K562 (cell line): ENCODE data around the gene ZNF597. TPM values are rescaled to one million over a fixed set of nuclear protein-coding genes. Genes with fewer than 3 reads are reported as not detected.

Experiments used
- HMG20B ChIP-seq: fragments of 250-450 bp; sonication (Bioruptor Pico); IDR thresholded peaks from 2 replicates; pipeline ENCODE4 v1.5.0; 2021; ENCODE audit warnings: mild to moderate bottlenecking
- MTA3 ChIP-seq: fragments of 450-650 bp; formaldehyde crosslinking; IDR thresholded peaks from 2 replicates; pipeline ENCODE4 v1.6.1; 2017; ENCODE audit warnings: mild to moderate bottlenecking, borderline replicate concordance
- NFIC ChIP-seq: fragments of 450-650 bp; IDR thresholded peaks from 2 replicates; pipeline ENCODE4 v1.6.1; 2017; ENCODE audit warnings: mild to moderate bottlenecking, inconsistent platforms
- PCBP2 ChIP-seq: fragments of 200-400 bp; formaldehyde crosslinking; IDR thresholded peaks from 2 replicates; pipeline ENCODE4 v1.6.1; 2018; ENCODE audit warnings: low read length, low read depth, mild to moderate bottlenecking, moderate library complexity; ENCODE audit not compliant: poor library complexity, severe bottlenecking
- SIN3B ChIP-seq: fragments of 450-650 bp; IDR thresholded peaks from 2 replicates; pipeline ENCODE4 v1.6.1; 2017; ENCODE audit warnings: low read depth, mild to moderate bottlenecking, moderate library complexity
- SMARCE1 ChIP-seq: fragments of 450-650 bp; IDR thresholded peaks from 2 replicates; pipeline ENCODE4 v1.7.1; 2016; ENCODE audit warnings: mild to moderate bottlenecking
- ZNF431 ChIP-seq: sonication (generic); formaldehyde crosslinking; IDR thresholded peaks from 2 replicates; pipeline ENCODE4 v1.8.0; 2022; ENCODE audit warnings: mild to moderate bottlenecking, missing genetic modification reagents
- polyA plus RNA-seq, 8 experiments: library from polyadenylated mRNA; depleted of rRNA in 4 of 8; stranded (reverse) in 5 of 8; unstranded in 3 of 8; fragments of >200 nt; fragmentation: Nextera tagmentation in 2 of 8; fragmentation: Illumina TruSeq in 1 of 8; extraction: Ambion mirVana in 2 of 8; extraction: Trizol in 1 of 8; gene quantifications; 2 replicates each; pipeline versions ENCODE4 v1.2.1 to v1.2.3, GENCODE V29; 2011 to 2014; ENCODE audit warnings: inconsistent platforms in 1 of 8, missing spikeins in 1 of 8
- total RNA-seq, 7 experiments: library from RNA; depleted of rRNA in 6 of 7; stranded (reverse); fragments of >200 nt in 6 of 7; fragmentation: Illumina TruSeq in 2 of 7; extraction: Trizol in 2 of 7; gene quantifications; 2 replicates each; pipeline versions ENCODE4 v1.2.1 to v1.2.3, GENCODE V29; 2011 to 2021; ENCODE audit warnings: low replicate concordance in 1 of 7
- TF ChIP-seq, protein P1 (sequence below): fragments of 250-450 bp; sonication (Bioruptor Pico); IDR thresholded peaks from 2 replicates; pipeline ENCODE4 v1.5.1; 2021; ENCODE audit warnings: mild to moderate bottlenecking
- TF ChIP-seq, protein P2 (sequence below): sonication (generic); formaldehyde crosslinking; IDR thresholded peaks from 2 replicates; pipeline ENCODE4 v1.8.0; 2022; ENCODE audit warnings: missing genetic modification reagents, mild to moderate bottlenecking, moderate library complexity, borderline replicate concordance
- TF ChIP-seq, protein P3 (sequence below): fragments of 450-650 bp; IDR thresholded peaks from 2 replicates; pipeline ENCODE4 v1.6.1; 2016
- TF ChIP-seq, protein P4 (sequence below): sonication (generic); formaldehyde crosslinking; IDR thresholded peaks from 2 replicates; pipeline ENCODE4 v1.8.0; 2022; ENCODE audit warnings: missing genetic modification reagents, mild to moderate bottlenecking, borderline replicate concordance
- TF ChIP-seq, protein P5 (sequence below): fragments of 450-650 bp; IDR thresholded peaks from 2 replicates; pipeline ENCODE4 v1.7.0; 2016; ENCODE audit warnings: borderline replicate concordance

ZNF597 gene
- total and polyA plus RNA-seq, 9 of the 15 experiments (the other 6 are each of a cell fraction or from before 2014, with no cell fraction given) = 0.14 to 0.68 (median 0.42) TPM

DNA sequence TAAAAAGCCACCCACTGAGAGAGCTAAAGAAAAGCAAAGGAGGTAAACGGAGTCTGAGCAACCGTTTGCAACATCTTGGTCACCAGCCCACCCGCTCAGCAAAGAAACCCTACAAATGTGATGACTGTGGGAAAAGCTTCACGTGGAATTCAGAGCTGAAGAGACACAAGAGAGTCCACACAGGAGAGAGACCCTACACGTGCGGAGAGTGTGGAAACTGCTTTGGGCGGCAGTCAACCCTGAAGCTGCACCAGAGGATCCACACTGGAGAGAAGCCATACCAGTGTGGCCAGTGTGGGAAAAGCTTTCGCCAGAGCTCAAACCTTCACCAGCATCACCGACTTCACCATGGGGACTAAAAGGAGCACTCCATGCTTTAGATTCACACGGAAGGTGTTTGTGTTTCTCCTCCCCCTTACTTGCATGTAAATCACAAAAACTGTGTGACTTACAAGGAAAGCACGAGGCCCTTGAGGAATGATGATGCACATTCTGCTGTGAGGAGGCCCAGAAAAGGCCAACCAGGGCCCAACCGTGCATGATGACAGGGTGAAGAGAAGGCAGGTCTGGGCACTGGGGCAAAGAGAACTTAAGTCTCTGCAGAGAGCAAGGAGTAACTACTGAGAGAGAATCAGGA is 34.6 kb downstream of the ZNF597 start (continued):
- no peak for TF ChIP-seq SIN3B
- no peak for TF ChIP-seq SMARCE1
- TF ChIP-seq, protein P1, sequence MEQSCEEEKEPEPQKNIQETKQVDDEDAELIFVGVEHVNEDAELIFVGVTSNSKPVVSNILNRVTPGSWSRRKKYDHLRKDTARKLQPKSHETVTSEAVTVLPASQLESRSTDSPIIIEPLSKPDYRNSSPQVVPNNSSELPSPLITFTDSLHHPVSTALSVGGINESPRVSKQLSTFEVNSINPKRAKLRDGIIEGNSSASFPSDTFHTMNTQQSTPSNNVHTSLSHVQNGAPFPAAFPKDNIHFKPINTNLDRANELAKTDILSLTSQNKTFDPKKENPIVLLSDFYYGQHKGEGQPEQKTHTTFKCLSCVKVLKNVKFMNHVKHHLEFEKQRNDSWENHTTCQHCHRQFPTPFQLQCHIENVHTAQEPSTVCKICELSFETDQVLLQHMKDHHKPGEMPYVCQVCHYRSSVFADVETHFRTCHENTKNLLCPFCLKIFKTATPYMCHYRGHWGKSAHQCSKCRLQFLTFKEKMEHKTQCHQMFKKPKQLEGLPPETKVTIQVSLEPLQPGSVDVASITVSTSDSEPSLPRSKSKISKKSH (CRISPR knock-in tag) = peak; percentile 90; the same call in 1 of the 2 replicates
- TF ChIP-seq HMG20B (CRISPR knock-in tag) = no peak
- TF ChIP-seq, protein P2, sequence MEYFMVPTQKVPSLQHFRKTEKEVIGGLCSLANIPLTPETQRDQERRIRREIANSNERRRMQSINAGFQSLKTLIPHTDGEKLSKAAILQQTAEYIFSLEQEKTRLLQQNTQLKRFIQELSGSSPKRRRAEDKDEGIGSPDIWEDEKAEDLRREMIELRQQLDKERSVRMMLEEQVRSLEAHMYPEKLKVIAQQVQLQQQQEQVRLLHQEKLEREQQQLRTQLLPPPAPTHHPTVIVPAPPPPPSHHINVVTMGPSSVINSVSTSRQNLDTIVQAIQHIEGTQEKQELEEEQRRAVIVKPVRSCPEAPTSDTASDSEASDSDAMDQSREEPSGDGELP (CRISPR knock-in tag) = no peak
- no peak for TF ChIP-seq PCBP2
- TF ChIP-seq, protein P3, sequence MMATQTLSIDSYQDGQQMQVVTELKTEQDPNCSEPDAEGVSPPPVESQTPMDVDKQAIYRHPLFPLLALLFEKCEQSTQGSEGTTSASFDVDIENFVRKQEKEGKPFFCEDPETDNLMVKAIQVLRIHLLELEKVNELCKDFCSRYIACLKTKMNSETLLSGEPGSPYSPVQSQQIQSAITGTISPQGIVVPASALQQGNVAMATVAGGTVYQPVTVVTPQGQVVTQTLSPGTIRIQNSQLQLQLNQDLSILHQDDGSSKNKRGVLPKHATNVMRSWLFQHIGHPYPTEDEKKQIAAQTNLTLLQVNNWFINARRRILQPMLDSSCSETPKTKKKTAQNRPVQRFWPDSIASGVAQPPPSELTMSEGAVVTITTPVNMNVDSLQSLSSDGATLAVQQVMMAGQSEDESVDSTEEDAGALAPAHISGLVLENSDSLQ = no peak
- TF ChIP-seq NFIC = no peak
- TF ChIP-seq MTA3 = peak; percentile 68; the same call in 1 of the 2 replicates
- TF ChIP-seq, protein P4, sequence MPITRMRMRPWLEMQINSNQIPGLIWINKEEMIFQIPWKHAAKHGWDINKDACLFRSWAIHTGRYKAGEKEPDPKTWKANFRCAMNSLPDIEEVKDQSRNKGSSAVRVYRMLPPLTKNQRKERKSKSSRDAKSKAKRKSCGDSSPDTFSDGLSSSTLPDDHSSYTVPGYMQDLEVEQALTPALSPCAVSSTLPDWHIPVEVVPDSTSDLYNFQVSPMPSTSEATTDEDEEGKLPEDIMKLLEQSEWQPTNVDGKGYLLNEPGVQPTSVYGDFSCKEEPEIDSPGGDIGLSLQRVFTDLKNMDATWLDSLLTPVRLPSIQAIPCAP (CRISPR knock-in tag) = no peak
- TF ChIP-seq ZNF431 (CRISPR knock-in tag) = no peak
- TF ChIP-seq, protein P5, sequence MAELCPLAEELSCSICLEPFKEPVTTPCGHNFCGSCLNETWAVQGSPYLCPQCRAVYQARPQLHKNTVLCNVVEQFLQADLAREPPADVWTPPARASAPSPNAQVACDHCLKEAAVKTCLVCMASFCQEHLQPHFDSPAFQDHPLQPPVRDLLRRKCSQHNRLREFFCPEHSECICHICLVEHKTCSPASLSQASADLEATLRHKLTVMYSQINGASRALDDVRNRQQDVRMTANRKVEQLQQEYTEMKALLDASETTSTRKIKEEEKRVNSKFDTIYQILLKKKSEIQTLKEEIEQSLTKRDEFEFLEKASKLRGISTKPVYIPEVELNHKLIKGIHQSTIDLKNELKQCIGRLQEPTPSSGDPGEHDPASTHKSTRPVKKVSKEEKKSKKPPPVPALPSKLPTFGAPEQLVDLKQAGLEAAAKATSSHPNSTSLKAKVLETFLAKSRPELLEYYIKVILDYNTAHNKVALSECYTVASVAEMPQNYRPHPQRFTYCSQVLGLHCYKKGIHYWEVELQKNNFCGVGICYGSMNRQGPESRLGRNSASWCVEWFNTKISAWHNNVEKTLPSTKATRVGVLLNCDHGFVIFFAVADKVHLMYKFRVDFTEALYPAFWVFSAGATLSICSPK = no peak
